Prostate gland (tissue), 2 donors: ENCODE measurements around the gene PRPSAP2. TPM values are rescaled to one million over a fixed set of nuclear protein-coding genes. Genes with fewer than 3 reads are reported as not detected.
A peak's percentile ranks its signal among the peaks of the same experiment; 100 is the strongest.
"Not testable (repeated sequence)": the region's sequence is repeated elsewhere in the genome, so short reads cannot be mapped to it uniquely, and the experiment has no call there.

Experiments
- DNase-seq: peaks from one replicate; pipeline ENCODE4 v3.0.0-alpha.2; 2019; ENCODE audit warnings: low spot score
- H3K27ac ChIP-seq, 2 donors: fragments of 200-600 bp; sonication (generic); 2 replicates each; pipeline ENCODE4 v1.5.1; 2017 to 2019
- H3K27me3 ChIP-seq: fragments of 200-600 bp; sonication (generic); replicated peaks from 2 replicates; pipeline ENCODE4 v1.5.1; 2019; ENCODE audit not compliant: insufficient read depth
- H3K36me3 ChIP-seq, 2 donors: fragments of 200-600 bp; sonication (generic); 1 replicate in 1 of 2; 2 replicates in 1 of 2; pipeline versions ENCODE4 v1.5.1 to v1.8.1; 2017 to 2019
- H3K4me1 ChIP-seq: fragments of 200-600 bp; sonication (generic); replicated peaks from 2 replicates; pipeline ENCODE4 v1.5.1; 2019
- H3K4me3 ChIP-seq, 2 donors: fragments of 200-600 bp; sonication (generic); 2 replicates each; pipeline ENCODE4 v1.5.1; 2017 to 2019
- H3K9me3 ChIP-seq: fragments of 200-600 bp; sonication (generic); 2 replicates; pipeline ENCODE4 v1.5.1; 2017
- POLR2A ChIP-seq: fragments of 450-650 bp; IDR thresholded peaks from one replicate; pipeline ENCODE4 v1.6.1; 2016; ENCODE audit warnings: antibody characterized with exemption, mild to moderate bottlenecking
- POLR2AphosphoS5 ChIP-seq: sonication (generic); formaldehyde crosslinking; IDR thresholded peaks from one replicate; pipeline ENCODE4 v1.6.1; 2017; ENCODE audit warnings: antibody characterized with exemption
- WGBS: methylation state at CpG from one replicate; pipeline ENCODE4 v1.1.5; 2018; 5-methylcytosine and 5-hydroxymethylcytosine counted together
- intact Hi-C: fragments of 100-400 bp; cut with DNase I; formaldehyde crosslinking; loops from one replicate; pipeline ENCODE4 v1.14.2; 2022
- total RNA-seq, 2 donors: library from RNA; depleted of rRNA; stranded (reverse); fragments of >200 nt; gene quantifications; one replicate each; pipeline ENCODE4 v1.1.0, GENCODE V29; 2016
- TF ChIP-seq, protein P1 (sequence below), 4 experiments: fragments of 200-600 bp in 2 of 4; fragments of 450-650 bp in 2 of 4; sonication (generic) in 2 of 4; IDR thresholded peaks; 1 replicate in 3 of 4; 2 replicates in 1 of 4; pipeline ENCODE4 v1.5.1; 2016 to 2019; ENCODE audit warnings: antibody characterized with exemption in 4 of 4, mild to moderate bottlenecking in 2 of 4, moderate library complexity in 2 of 4

Gene PRPSAP2
- total RNA-seq, 2 donors from 2014 or later = 30.6 to 35.0 TPM

DNA sequence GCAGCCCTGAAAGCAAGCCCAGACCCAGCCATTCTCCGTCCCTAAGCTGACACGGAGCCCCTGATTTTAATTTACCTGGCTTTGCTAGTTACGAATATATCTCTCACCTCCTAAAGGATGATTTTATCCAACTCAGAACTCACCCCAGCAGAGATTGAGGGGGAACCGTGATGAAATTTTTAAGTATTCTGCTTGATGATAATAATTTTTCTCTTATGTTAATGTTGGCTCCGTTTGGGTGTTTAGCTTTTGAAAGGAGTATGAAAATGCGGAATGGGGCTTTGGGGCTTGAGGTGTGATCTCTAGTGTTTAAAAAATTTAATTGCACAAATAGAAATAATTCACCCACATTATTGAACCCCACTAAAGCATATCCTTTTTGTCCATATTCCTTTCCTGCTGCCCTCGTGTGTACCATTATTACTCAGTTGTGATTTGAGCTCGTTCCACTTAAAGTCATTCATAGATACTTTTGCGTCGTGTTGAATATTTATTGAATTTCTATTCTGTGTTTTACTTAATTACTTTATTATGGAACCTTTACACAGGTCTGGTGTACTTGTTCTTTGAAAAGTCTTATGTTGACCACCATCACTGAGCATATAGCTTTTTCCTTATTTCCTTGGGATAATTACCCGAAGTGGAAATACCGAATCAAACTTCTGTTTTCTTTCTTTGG, 775 bp downstream of the PRPSAP2 start:
- Histone ChIP-seq H3K27me3 (no peaks in the 10 kb centered on the region), H3K27ac (peak overlapping the region; percentile 88 to 92), H3K4me1 (no peaks in the 10 kb centered on the region), H3K36me3 (no peaks in the 10 kb centered on the region), H3K4me3 (peak overlapping the region; percentile 88 to 98), H3K9me3 (no peaks in the 10 kb centered on the region)
- intact Hi-C loops = no loop called here
- DNase-seq = no peak
- TF ChIP-seq POLR2A (no peak), POLR2AphosphoS5 (no peak)
- TF ChIP-seq, protein P1, sequence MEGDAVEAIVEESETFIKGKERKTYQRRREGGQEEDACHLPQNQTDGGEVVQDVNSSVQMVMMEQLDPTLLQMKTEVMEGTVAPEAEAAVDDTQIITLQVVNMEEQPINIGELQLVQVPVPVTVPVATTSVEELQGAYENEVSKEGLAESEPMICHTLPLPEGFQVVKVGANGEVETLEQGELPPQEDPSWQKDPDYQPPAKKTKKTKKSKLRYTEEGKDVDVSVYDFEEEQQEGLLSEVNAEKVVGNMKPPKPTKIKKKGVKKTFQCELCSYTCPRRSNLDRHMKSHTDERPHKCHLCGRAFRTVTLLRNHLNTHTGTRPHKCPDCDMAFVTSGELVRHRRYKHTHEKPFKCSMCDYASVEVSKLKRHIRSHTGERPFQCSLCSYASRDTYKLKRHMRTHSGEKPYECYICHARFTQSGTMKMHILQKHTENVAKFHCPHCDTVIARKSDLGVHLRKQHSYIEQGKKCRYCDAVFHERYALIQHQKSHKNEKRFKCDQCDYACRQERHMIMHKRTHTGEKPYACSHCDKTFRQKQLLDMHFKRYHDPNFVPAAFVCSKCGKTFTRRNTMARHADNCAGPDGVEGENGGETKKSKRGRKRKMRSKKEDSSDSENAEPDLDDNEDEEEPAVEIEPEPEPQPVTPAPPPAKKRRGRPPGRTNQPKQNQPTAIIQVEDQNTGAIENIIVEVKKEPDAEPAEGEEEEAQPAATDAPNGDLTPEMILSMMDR (IDR thresholded peaks at IDR 0.05) = no peak
- 9% methylated on average over 12 of the region's 12 CpGs for WGBS

DNA sequence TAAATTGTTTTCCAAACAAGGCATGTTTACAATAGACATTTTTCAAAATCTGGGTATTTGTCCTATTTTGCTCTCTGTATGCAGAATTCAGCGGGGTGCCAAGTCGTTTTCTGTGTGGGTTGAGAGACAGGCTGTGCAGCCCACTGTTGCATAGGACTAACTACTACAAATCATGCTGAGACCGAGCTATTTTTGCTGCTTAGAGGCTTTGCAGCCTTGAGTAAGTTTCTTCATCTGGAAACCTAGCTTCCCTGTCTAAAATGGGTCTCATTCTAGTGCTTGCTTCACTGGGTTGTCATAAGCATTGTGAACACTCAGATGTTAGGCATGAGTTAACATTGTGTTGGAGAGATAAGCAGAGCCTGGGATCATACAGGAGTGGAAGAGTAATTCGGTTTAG, 1.3 kb downstream of the PRPSAP2 start:
- 35% methylated on average over 4 of the region's 4 CpGs for WGBS
- intact Hi-C loops = no loop called here
- Histone ChIP-seq H3K27me3 (no peaks in the 10 kb centered on the region), H3K4me3 (no peak overlapping the region), H3K27ac (no peak overlapping the region), H3K4me1 (no peaks in the 10 kb centered on the region), H3K36me3 (no peaks in the 10 kb centered on the region), H3K9me3 (no peaks in the 10 kb centered on the region)
- TF ChIP-seq POLR2A (no peak), POLR2AphosphoS5 (no peak)
- TF ChIP-seq, protein P1 (IDR thresholded peaks at IDR 0.05) = no peak
- no peak for DNase-seq

DNA sequence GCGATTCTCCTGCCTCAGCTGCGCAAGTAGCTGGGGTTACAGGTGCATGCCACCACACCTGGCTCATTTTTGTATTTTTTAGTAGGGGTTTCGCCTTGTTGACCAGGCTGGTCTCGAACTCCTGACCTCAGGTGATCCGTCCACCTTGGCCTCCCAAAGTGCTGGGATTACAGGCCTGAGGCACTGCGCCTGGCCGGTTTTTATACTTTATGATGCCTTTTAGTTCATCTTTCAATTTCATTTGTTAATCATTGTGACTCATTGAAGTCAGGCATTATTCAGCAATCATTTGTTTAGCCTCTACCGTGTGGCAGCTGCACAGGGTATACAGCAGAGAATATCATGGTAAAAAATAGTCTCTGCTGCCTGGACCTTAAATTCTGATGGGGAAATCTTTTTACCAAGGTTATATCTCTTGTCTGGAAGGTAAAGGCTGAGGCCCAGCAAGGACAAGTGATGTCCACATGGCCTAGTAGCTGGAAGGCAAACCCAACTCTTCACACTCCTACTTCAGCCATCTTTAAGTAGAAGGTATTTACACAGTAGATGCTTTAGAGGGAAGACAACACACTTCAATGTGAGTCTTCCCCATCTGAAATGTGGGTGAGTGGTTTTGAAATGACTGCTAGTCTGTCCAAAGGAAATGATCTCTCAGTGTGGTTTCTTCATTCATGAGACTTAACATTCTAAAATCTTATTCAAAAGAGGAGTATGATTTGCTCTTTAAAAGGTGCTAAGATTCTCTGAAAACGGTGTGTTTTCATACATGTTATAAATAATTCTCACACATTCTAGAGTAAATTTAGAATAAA, 2.4 kb downstream of the PRPSAP2 start:
- 95% methylated on average over 9 of the region's 9 CpGs for WGBS
- no peaks in the 10 kb centered on the region for H3K27me3 ChIP-seq
- no peak for DNase-seq
- no peak overlapping the region for H3K27ac ChIP-seq
- TF ChIP-seq POLR2AphosphoS5 (no peak), POLR2A (no peak)
- TF ChIP-seq, protein P1 (IDR thresholded peaks at IDR 0.05) = no peak
- intact Hi-C loops = no loop called here
- no peaks in the 10 kb centered on the region for H3K9me3 ChIP-seq
- H3K4me1 ChIP-seq = no peaks in the 10 kb centered on the region
- H3K36me3 ChIP-seq = no peaks in the 10 kb centered on the region
- H3K4me3 ChIP-seq = no peak overlapping the region

DNA sequence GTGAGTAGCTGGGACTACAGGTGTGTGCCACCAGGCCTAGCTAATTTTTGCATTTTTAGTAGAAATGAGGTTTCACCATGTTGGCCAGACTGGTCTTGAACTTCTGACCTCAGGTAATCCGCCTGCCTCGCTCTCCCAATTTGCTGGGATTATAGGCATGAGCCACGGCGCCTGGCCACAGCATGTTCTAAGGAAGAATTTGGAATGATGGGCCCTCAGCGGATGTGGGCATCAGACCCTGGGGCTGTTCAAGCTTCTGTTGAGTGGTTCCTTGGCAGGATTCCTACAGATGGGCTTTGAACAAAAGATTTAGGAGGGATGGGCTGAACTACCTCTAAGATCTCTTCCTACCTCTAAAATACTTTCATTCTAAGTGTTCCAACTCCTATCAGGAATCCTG, 4.1 kb downstream of the PRPSAP2 start:
- no peaks in the 10 kb centered on the region for H3K27me3 ChIP-seq
- intact Hi-C loops = no loop called here
- no peak for DNase-seq
- H3K4me3 ChIP-seq = no peak overlapping the region
- no peak overlapping the region for H3K27ac ChIP-seq
- H3K36me3 ChIP-seq = no peaks in the 10 kb centered on the region
- H3K4me1 ChIP-seq = no peaks in the 10 kb centered on the region
- TF ChIP-seq, protein P1 (IDR thresholded peaks at IDR 0.05) = no peak
- TF ChIP-seq POLR2AphosphoS5 (no peak), POLR2A (no peak)
- 79% methylated on average over 5 of the region's 5 CpGs for WGBS
- H3K9me3 ChIP-seq = no peaks in the 10 kb centered on the region

DNA sequence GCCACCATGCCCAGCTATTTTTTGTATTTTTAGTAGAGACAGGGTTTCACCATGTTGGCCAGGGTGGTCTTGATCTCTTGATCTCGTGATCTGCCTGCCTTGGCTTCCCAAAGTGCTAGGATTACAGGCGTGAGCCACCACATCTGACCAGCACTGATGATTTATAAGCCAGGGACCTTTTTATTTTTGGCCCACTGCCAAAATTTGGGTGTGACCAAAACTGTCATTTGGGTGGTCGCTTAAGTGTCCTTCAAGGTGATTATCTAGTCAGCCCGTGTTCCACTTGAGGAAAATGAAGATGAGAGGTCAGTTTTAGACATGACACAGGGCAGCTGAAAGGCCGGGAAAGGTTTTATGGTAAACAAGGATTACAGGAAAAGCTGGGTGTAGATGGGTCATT, 7.1 kb downstream of the PRPSAP2 start:
- intact Hi-C loops, H3K27ac ChIP-seq: not testable (repeated sequence)

More for the DNA sequence above, 7.1 kb downstream of the PRPSAP2 start:
- 67% methylated on average over 5 of the region's 5 CpGs for WGBS
- not testable (repeated sequence) for H3K27me3 ChIP-seq, H3K4me3 ChIP-seq, H3K4me1 ChIP-seq, H3K36me3 ChIP-seq, DNase-seq, H3K9me3 ChIP-seq
